ENCODE results near the gene MRPS18A. TPM values are rescaled to one million over a fixed set of nuclear protein-coding genes. Genes with fewer than 3 reads are reported as not detected.
"Not testable (repeated sequence)": the region's sequence is repeated elsewhere in the genome, so short reads cannot be mapped to it uniquely, and the experiment has no call there.

The MRPS18A gene
- total and polyA plus RNA-seq, 2 experiments from 2014 or later: 33.7 to 39.2 TPM

- DNase-seq: no peak
- 80 to 85% methylated on average over 3 of the region's 3 CpGs for WGBS, 2 experiments (ENCODE audit: low coverage in 1 of 2, low lambda C conversion rate in 2 of 2, missing lambda C conversion rate in 2 of 2)
- Histone ChIP-seq H2AFZ (no peak overlapping the region), H3K4me2 (ENCODE audit: unreplicated experiment) (no peak overlapping the region), H3K9me2 (ENCODE audit: insufficient read depth) (no peaks in the 10 kb centered on the region), H3K9ac (no peak overlapping the region), H3K79me2 (ENCODE audit: insufficient read depth) (no peaks in the 10 kb centered on the region), H3F3A (ENCODE audit: insufficient read depth) (no peaks in the 10 kb centered on the region), H4K20me1 (ENCODE audit: insufficient read depth) (no peaks in the 10 kb centered on the region), H3K4me1 (ENCODE audit: insufficient read depth) (no peaks in the 10 kb centered on the region), H3K9me3 (ENCODE audit: low read depth) (no peaks in the 10 kb centered on the region), H3K4me3 (no peak overlapping the region), H3K27me3 (replicated peaks; ENCODE audit: insufficient read depth) (no peaks in the 10 kb centered on the region), H3K36me3 (ENCODE audit: low read depth) (no peaks in the 10 kb centered on the region), H3K27ac (no peak overlapping the region)
- in situ Hi-C loops (cut with MboI): loop anchor here (25.0 kb wide), 1 partner anchor 430 kb away; no protein-coding TSS in a partner anchor
- TF ChIP-seq EZH2 (IDR thresholded peaks at IDR 0.05; ENCODE audit: insufficient read depth, poor library complexity, severe bottlenecking) (no peak), EZH2phosphoT487 (IDR thresholded peaks at IDR 0.05; ENCODE audit: insufficient read depth, low read depth) (no peak)
Observed at GRCh38 chr6:43657221-43657802, 30.3 kb downstream of the MRPS18A start.

- H3K36me3 ChIP-seq (ENCODE audit: low read depth); H3K27me3 ChIP-seq (replicated peaks; ENCODE audit: insufficient read depth); DNase-seq; H4K20me1 ChIP-seq (ENCODE audit: insufficient read depth); H3K27ac ChIP-seq; H3K9me3 ChIP-seq (ENCODE audit: low read depth); H3K9me2 ChIP-seq (ENCODE audit: insufficient read depth); H3F3A ChIP-seq (ENCODE audit: insufficient read depth); H3K9ac ChIP-seq; H3K4me3 ChIP-seq; H3K79me2 ChIP-seq (ENCODE audit: insufficient read depth); H3K4me2 ChIP-seq (ENCODE audit: unreplicated experiment); H2AFZ ChIP-seq; H3K4me1 ChIP-seq (ENCODE audit: insufficient read depth): not testable (repeated sequence)
- WGBS, 2 experiments (ENCODE audit: low coverage in 1 of 2, low lambda C conversion rate in 2 of 2, missing lambda C conversion rate in 2 of 2): 73 to 77% methylated on average over 2 of the region's 2 CpGs
- in situ Hi-C loops (cut with MboI): loop anchor here (25.0 kb wide), 1 partner anchor 434 kb away; no protein-coding TSS in a partner anchor
Observed at GRCh38 chr6:43652822-43653221, 34.8 kb downstream of the MRPS18A start.

- no peak overlapping the region for H3K9ac ChIP-seq
- DNase-seq: no peak
- no peak overlapping the region for H2AFZ ChIP-seq
- H3K9me2 ChIP-seq (ENCODE audit: insufficient read depth): no peaks in the 10 kb centered on the region
- no peak for TF ChIP-seq EZH2phosphoT487 (IDR thresholded peaks at IDR 0.05; ENCODE audit: insufficient read depth, low read depth)
- no peak for TF ChIP-seq EZH2 (IDR thresholded peaks at IDR 0.05; ENCODE audit: insufficient read depth, poor library complexity, severe bottlenecking)
- H3F3A ChIP-seq (ENCODE audit: insufficient read depth): peaks cover 17% of the 10 kb centered on the region
- H3K36me3 ChIP-seq (ENCODE audit: low read depth): no peaks in the 10 kb centered on the region
- H3K79me2 ChIP-seq (ENCODE audit: insufficient read depth): no peaks in the 10 kb centered on the region
- 88% methylated on average over 2 of the region's 2 CpGs for WGBS, 2 experiments (ENCODE audit: low coverage in 1 of 2, low lambda C conversion rate in 2 of 2, missing lambda C conversion rate in 2 of 2)
- H3K9me3 ChIP-seq (ENCODE audit: low read depth): no peaks in the 10 kb centered on the region
- H3K4me2 ChIP-seq (ENCODE audit: unreplicated experiment): no peak overlapping the region
- no peak overlapping the region for H3K27ac ChIP-seq
- peaks cover 4% of the 10 kb centered on the region; the same call in 1 of the 2 replicates for H3K4me1 ChIP-seq (ENCODE audit: insufficient read depth)
- in situ Hi-C loops (cut with MboI): no loop called here
- no peaks in the 10 kb centered on the region for H4K20me1 ChIP-seq (ENCODE audit: insufficient read depth)
- no peaks in the 10 kb centered on the region for H3K27me3 ChIP-seq (replicated peaks; ENCODE audit: insufficient read depth)
- no peak overlapping the region for H3K4me3 ChIP-seq
Observed at GRCh38 chr6:43648248-43648647, 39.3 kb downstream of the MRPS18A start.

- peaks cover 4% of the 10 kb centered on the region; the same call in 1 of the 2 replicates for H3K4me1 ChIP-seq (ENCODE audit: insufficient read depth)
Observed at GRCh38 chr6:43647613-43648012, 40.0 kb downstream of the MRPS18A start.

More at GRCh38 chr6:43647613-43648012, 40.0 kb downstream of the MRPS18A start:
- Histone ChIP-seq H3K4me3 (no peak overlapping the region), H3K9me3 (ENCODE audit: low read depth) (no peaks in the 10 kb centered on the region), H3K9me2 (ENCODE audit: insufficient read depth) (no peaks in the 10 kb centered on the region), H3K9ac (no peak overlapping the region), H4K20me1 (ENCODE audit: insufficient read depth) (no peaks in the 10 kb centered on the region), H3K27ac (no peak overlapping the region), H3K4me2 (ENCODE audit: unreplicated experiment) (no peak overlapping the region), H3F3A (ENCODE audit: insufficient read depth) (peaks cover 17% of the 10 kb centered on the region), H3K27me3 (replicated peaks; ENCODE audit: insufficient read depth) (no peaks in the 10 kb centered on the region), H3K36me3 (ENCODE audit: low read depth) (no peaks in the 10 kb centered on the region), H3K79me2 (ENCODE audit: insufficient read depth) (no peaks in the 10 kb centered on the region), H2AFZ (no peak overlapping the region)
- 97% methylated on average over 3 of the region's 3 CpGs for WGBS, 2 experiments (ENCODE audit: low coverage in 1 of 2, low lambda C conversion rate in 2 of 2, missing lambda C conversion rate in 2 of 2)
- no peak for DNase-seq
- TF ChIP-seq EZH2phosphoT487 (IDR thresholded peaks at IDR 0.05; ENCODE audit: insufficient read depth, low read depth): no peak
- TF ChIP-seq EZH2 (IDR thresholded peaks at IDR 0.05; ENCODE audit: insufficient read depth, poor library complexity, severe bottlenecking): no peak
- in situ Hi-C loops (cut with MboI): no loop called here

Data from GM23248 (cell line).